Nucleus accumbens (tissue), 56 donors: ENCODE measurements around the gene TECPR2.

ENCODE experiments used
- DNase-seq, 56 donors: peaks; one replicate each; lab custom pipeline; 2025; lab: John Stamatoyannopoulos, UW

Gene TECPR2

GRCh38 chr14:102418169-102418852 lies 55.6 kb downstream of the TECPR2 start:
- DNase-seq: peak in 4 of 56 donors; percentile 19 to 47 (median 34)

- no peak for DNase-seq
Measured at GRCh38 chr14:102418853-102419240, 56.1 kb downstream of the TECPR2 start.

DNA sequence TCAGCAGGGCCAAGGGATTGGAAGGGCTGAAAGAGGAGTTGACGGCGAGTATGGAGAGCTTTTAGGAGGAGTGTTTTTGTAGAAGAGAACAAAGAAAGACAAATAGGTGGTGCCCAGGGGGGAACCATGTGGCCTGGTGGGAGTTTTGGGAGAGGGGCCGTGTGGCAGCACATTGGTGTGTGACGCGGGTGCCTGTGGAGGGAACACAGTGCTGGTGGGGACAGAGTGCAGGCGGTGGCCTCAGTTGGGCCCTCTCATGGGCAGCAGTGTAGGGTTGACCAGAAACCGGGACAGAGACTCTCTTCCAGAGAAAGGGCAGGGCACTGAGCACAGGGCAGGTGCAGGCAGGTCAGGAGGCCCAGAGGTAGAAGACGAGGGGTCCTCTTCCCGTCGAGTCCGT lies 56.5 kb downstream of the TECPR2 start:
- DNase-seq: no peak

DNA sequence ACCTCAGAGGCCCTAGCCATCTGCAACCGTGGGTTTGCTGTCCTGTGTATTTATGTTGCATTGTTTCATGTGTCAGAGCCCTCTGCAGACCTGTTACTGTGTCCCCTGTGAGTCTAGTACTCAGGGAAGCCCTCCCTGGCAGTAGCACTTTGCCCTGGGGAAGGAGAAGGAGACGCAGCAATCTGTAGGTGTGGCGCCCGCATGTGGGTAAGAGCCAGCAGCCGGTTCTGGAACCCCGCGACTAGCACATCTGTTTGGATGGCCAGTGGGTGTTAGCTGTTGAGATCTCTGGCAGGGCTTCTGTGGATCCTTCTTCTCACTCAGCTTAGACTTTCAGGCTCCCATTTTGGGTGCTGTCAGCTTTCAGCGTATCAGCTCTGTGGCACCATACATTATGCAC lies 57.0 kb downstream of the TECPR2 start:
- no peak for DNase-seq

DNA sequence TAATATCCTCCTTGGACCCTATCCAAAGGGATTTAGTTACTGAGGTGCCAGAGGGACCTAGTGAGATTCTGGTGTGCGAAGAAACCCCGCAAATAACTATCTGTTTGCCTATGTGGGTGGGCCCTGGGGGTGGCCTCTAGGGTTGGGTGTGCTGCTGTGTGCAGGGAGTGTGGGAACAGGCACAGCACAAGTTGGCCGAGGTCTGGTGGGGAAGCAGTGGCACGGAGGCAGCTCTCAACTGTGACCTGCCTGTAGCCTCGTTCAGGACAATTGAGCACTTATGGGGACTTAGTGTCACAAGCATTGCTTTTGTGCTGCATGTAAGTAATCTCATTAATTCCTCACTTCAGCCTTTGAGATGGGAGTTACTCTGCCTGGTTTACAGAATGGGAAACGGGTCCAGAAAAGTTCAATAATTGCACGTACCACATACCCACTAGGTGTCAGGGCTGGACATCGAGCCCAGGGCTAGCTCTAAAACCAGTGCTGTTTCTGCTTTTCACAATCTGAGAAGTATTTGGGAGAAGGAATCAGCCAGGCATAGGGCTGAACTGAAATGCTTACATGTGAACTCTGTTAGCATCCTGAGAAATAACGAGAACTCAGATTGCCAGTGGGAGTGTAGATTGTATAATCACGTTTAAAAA lies 58.8 kb downstream of the TECPR2 start:
- DNase-seq: peak in 1 of 56 donors; percentile 31

GRCh38 chr14:102424520-102424919 lies 61.8 kb downstream of the TECPR2 start:
- no peak for DNase-seq

GRCh38 chr14:102424923-102425322 lies 62.2 kb downstream of the TECPR2 start:
- no peak for DNase-seq

DNA sequence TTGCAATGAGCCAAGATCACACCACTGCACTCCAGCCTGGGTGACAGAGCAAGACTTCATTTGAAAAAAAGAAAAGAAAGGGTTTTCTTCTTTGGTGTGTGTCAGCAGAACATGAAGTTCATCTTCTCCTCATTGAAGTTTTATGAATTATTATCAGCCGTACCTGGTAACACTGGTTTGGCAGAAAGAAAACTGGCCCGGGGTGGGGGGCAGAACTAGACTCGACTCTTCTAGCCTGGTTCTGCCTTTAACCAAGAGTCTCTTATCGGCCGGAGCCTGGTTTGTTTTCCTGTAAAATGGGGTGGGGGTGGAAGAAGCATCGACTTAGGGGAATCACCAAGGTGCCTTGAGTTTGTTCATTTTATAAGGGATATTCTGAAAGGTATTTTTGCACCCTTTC lies 64.1 kb downstream of the TECPR2 start:
- DNase-seq: no peak

GRCh38 chr14:102427642-102428041 lies 64.9 kb downstream of the TECPR2 start:
- DNase-seq: no peak

- no peak for DNase-seq
Measured at GRCh38 chr14:102430212-102430908, 67.6 kb downstream of the TECPR2 start.

GRCh38 chr14:102431751-102432150 lies 69.0 kb downstream of the TECPR2 start:
- DNase-seq: no peak

DNA sequence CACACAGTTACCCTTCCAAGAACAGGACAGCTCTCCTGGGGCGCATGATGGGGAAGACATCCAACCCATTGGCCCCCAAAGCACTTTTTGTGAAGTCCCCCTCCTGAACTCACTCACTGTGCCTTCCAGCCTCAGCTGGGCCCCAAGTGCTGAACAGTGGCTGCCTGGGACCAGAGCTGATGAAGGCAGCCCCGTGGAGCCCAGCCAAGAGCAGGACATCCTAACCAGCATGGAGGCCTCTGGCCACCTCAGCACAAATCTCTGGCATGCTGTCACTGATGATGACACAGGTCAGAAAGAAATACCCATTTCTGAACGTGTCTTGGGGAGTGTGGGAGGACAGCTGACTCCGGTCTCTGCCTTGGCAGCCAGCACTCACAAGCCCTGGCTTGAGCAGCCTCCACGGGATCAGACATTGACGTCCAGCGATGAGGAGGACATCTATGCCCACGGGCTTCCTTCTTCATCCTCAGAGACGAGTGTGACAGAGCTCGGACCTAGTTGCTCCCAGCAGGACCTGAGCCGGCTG lies 72.0 kb downstream of the TECPR2 start:
- DNase-seq: peak in 1 of 56 donors; percentile 43

DNA sequence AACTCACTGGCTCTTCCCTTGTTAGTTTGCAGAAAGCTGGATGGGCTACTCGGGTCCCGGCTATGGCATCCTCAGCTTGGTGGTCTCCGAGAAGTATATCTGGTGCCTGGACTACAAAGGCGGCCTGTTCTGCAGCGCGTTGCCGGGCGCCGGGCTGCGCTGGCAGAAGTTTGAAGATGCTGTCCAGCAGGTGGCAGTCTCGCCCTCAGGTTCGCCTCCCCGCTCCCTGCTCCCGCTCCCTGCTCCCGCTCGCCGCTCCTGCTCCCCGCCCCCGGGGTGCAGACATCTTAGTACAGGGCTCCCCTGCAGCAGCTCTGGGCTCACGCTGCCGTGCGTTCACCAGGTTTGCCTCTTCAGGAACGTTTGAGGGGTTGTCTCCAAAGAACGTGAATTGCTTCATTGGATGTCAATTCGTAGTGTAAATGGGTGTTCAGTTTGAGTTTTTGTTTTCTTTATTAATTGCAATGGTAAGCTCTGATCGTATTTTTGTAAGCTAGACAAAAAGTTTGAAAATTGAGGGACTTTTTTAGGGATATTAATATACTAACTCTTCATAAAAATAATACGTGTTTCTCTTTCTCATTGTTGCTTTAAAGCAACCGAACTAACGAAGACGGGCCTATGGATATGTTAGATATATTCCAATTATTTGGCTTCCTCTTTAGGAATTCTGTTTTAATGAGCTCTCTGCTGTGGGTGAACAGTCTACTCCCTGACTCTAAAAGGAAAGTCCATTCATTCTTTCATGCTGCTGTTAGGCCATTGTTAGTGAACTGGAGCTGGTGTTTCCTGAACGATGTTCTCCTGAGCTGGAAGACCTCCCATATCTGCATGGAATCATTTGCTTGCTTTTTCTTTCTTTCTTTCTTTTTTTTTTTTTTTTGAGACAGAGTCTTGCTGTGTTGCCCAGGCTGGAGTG lies 75.5 kb downstream of the TECPR2 start:
- peak in 55 of 56 donors; percentile 22 to 94 (median 80) for DNase-seq

DNA sequence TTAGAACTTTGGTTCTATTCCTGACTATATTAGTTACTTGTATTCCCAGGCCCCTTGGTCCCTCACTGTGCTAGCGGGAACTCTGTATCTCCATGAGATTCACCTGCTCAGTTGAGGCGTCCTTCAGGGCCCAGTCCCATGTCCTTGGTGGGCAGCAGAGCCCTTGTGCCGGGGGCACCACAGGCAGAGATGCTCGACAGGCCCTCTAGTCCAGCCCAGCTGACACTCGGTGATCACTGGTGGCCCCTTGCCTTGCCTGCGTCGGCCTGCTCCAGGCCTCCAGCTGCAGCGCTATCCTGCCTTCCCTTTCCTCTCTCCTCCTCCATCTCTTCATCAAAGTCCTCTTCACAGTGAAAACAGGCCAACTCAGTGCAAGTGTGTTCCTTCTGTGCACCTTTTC lies 76.8 kb downstream of the TECPR2 start:
- no peak for DNase-seq

- DNase-seq: no peak
Measured at GRCh38 chr14:102440392-102440791, 77.7 kb downstream of the TECPR2 start.

- no peak for DNase-seq
Measured at GRCh38 chr14:102442241-102443211, 79.8 kb downstream of the TECPR2 start.

- peak in 43 of 56 donors; percentile 11 to 82 (median 53) for DNase-seq
Measured at GRCh38 chr14:102445066-102445465, 82.3 kb downstream of the TECPR2 start.

GRCh38 chr14:102445641-102446040 lies 82.9 kb downstream of the TECPR2 start:
- DNase-seq: no peak
